ENCODE measurements around the gene SLC27A4. TPM values are rescaled to one million over a fixed set of nuclear protein-coding genes. Genes with fewer than 3 reads are reported as not detected.

Gene SLC27A4
- 6.1 TPM for polyA plus RNA-seq (2013, experiment 1 of 2)
- polyA plus RNA-seq (2013, experiment 2 of 2): 5.4 TPM

DNA sequence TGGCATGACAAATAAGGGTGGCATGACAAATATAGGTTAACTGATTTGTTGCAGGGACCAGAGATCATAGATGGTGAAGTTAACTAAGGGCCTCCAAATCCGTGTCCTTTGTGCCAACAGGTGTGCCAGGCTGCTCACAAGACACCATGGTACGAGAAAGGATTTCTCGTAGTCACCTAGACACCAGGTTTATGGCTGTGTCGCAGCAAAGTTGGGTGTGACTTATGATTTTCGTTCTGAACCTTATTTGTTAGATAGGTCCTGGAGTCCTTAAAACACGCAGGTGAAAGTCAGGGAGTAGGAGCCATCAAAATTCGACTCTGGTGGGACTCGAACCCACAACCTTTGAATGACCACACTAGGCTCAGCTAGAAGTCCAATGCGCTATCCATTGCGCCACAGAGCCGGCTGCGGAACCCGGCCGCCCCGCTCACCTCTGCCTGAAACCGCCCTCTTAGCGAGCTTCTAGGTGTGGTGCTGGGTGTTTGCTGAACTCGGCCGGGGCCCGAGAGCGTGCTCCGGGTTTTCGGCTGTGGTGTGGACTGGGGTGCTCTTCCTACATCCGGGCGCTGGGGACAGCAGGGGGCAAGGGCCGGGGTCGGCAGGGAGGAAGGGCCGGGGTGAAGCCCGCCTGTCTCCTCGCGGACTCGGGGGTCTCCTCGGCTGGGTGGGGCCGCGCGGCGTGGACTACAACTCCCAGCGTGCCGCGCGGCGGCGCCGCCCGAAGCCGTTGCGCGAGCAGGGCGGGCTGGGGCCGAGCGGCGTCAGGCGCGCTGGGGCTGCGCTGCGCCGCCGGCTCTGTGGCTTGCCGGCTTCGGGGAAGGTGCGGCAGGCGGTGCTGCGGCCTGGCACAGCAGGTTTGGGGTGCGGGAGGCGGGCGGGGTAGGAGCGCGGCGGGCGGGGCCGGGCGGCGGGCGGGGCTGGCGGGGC is at the start of gene SLC27A4:
SLC27A4 (plus strand) TSS at position 767 of the 930 bp plus-strand sequence. CDS start 2,606 bp downstream, outside the sequence.
- H3K4me3 ChIP-seq (ENCODE audit: low read length in 2 of 2): peak within 1 kb of the TSS; percentile 85 to 88
- peaks cover 4 to 9% of the 10 kb centered on the region in 2 donors for H3K4me1 ChIP-seq (ENCODE audit: control insufficient read depth in 2 of 2, insufficient read depth in 1 of 2, low read depth in 1 of 2, low read length in 2 of 2)
- no peak within 1 kb of the TSS for H3K27ac ChIP-seq (replicated peaks; ENCODE audit: low read length)
- no peak within 1 kb of the TSS for H4K91ac ChIP-seq (ENCODE audit: low read depth, low read length, poor library complexity)
- no peak within 1 kb of the TSS for H2BK15ac ChIP-seq (ENCODE audit: low read length)
- H3K23ac ChIP-seq (ENCODE audit: low read depth, low read length, poor library complexity): peak within 1 kb of the TSS; percentile 52
- H2BK12ac ChIP-seq (ENCODE audit: low read length): no peak within 1 kb of the TSS
- peak; percentile 73 for DNase-seq (ENCODE audit: low spot score)
- peak within 1 kb of the TSS; percentile 97 for H2AFZ ChIP-seq (ENCODE audit: low read length)
- H3K9me3 ChIP-seq (replicated peaks in 1 of 2; ENCODE audit: control insufficient read depth in 2 of 2, insufficient read depth in 1 of 2, low read depth in 1 of 2, low read length in 2 of 2): no peaks in the 10 kb centered on the region
- no CpG with 5 or more reads among the region's 75 CpGs for WGBS, 2 donors (ENCODE audit: extremely low coverage in 2 of 2, insufficient read length in 2 of 2, insufficient replicate concordance in 1 of 2)
- H3K36me3 ChIP-seq (replicated peaks in 1 of 2; ENCODE audit: control insufficient read depth in 2 of 2, insufficient read depth in 2 of 2, low read length in 2 of 2): peaks cover 6 to 36% of the 10 kb centered on the region in 2 donors
- H3K9ac ChIP-seq (ENCODE audit: low read depth, low read length, poor library complexity): peak within 1 kb of the TSS; percentile 73
- no peaks in the 10 kb centered on the region for H3K79me1 ChIP-seq (ENCODE audit: low read depth, low read length)
- H4K8ac ChIP-seq (ENCODE audit: low read depth, low read length): no peak within 1 kb of the TSS
- no peak within 1 kb of the TSS for H2BK5ac ChIP-seq (ENCODE audit: low read length)
- H3K18ac ChIP-seq (ENCODE audit: low read length): peak within 1 kb of the TSS; percentile 62
- H3K14ac ChIP-seq (ENCODE audit: low read length): no peak within 1 kb of the TSS
- no peak within 1 kb of the TSS for H2BK120ac ChIP-seq (ENCODE audit: low read depth, low read length)
- peak within 1 kb of the TSS; percentile 15 for H2AK5ac ChIP-seq (ENCODE audit: low read depth, low read length)
- H3K4me2 ChIP-seq (ENCODE audit: insufficient read depth, low read length, poor library complexity, severe bottlenecking): peak within 1 kb of the TSS; percentile 97
- peaks cover 0 to 7% (median 2%) of the 10 kb centered on the region in 3 experiments for H3K27me3 ChIP-seq (ENCODE audit: control insufficient read depth in 3 of 3, insufficient read depth in 3 of 3, low read depth in 1 of 3, low read length in 3 of 3)
- no peak within 1 kb of the TSS for H3K4ac ChIP-seq (ENCODE audit: low read length)

DNA sequence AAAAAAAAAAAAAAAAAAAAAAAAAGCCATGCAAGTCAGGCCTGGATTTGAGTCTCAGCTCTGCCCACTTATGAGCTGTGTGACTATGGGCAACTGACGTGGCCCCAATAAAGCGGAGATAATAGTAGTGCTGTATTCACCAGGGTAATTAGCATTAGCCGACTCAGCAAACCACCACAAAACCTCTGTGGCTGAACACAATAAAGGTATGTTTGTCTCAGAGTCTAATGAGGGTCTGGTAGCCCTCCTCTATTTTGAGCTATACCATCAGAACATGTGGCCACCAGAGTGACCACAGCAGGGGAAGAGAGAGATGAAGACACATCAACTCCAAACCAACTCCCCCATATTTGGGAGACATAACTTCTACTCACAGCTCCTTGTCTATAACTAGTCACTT is 48.3 kb upstream of the SLC27A4 start:
- Histone ChIP-seq H3K79me1 (ENCODE audit: low read depth, low read length) (peaks cover 2% of the 10 kb centered on the region), H3K27ac (replicated peaks; ENCODE audit: low read length) (no peak overlapping the region), H3K36me3 (replicated peaks in 1 of 2; ENCODE audit: control insufficient read depth in 2 of 2, insufficient read depth in 2 of 2, low read length in 2 of 2) (peaks cover 0 to 14% of the 10 kb centered on the region in 2 donors), H4K8ac (ENCODE audit: low read depth, low read length) (no peak overlapping the region), H3K4me3 (ENCODE audit: low read length in 2 of 2) (no peak overlapping the region), H2BK5ac (ENCODE audit: low read length) (no peak overlapping the region), H2AFZ (ENCODE audit: low read length) (no peak overlapping the region), H4K91ac (ENCODE audit: low read depth, low read length, poor library complexity) (no peak overlapping the region), H3K23ac (ENCODE audit: low read depth, low read length, poor library complexity) (no peak overlapping the region), H3K4me2 (ENCODE audit: insufficient read depth, low read length, poor library complexity, severe bottlenecking) (no peak overlapping the region), H3K14ac (ENCODE audit: low read length) (no peak overlapping the region), H2BK15ac (ENCODE audit: low read length) (no peak overlapping the region), H3K4ac (ENCODE audit: low read length) (no peak overlapping the region), H3K27me3 (ENCODE audit: control insufficient read depth in 3 of 3, insufficient read depth in 3 of 3, low read depth in 1 of 3, low read length in 3 of 3) (no peaks in the 10 kb centered on the region), H2BK12ac (ENCODE audit: low read length) (no peak overlapping the region), H2AK5ac (ENCODE audit: low read depth, low read length) (no peak overlapping the region), H3K9me3 (replicated peaks in 1 of 2; ENCODE audit: control insufficient read depth in 2 of 2, insufficient read depth in 1 of 2, low read depth in 1 of 2, low read length in 2 of 2) (no peaks in the 10 kb centered on the region), H3K9ac (ENCODE audit: low read depth, low read length, poor library complexity) (no peak overlapping the region), H3K18ac (ENCODE audit: low read length) (no peak overlapping the region), H3K4me1 (ENCODE audit: control insufficient read depth in 2 of 2, insufficient read depth in 1 of 2, low read depth in 1 of 2, low read length in 2 of 2) (no peaks in the 10 kb centered on the region), H2BK120ac (ENCODE audit: low read depth, low read length) (no peak overlapping the region)
- WGBS, 2 donors (ENCODE audit: extremely low coverage in 2 of 2, insufficient read length in 2 of 2, insufficient replicate concordance in 1 of 2): no CpG with 5 or more reads among the region's 3 CpGs
- DNase-seq (ENCODE audit: low spot score): no peak

DNA sequence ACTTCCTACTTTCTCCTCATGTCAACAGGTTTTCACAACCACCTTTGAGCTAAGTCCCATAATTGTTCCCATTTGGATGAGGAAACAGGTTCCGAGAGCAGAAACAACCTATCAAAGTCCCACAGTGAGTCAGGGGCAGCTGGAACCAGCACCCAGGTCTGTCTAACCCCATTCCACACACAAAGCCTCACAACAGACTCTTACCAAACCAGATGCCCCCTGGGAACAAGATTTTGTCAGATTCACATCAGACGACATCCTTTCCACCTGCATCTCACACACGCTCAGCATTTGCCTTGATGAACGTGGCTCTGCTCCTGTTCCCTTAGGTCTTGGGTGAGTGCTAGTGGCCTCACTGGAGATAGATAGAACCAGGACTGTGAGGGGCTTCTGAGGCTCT is 47.2 kb upstream of the SLC27A4 start:
- no peak overlapping the region for H3K18ac ChIP-seq (ENCODE audit: low read length)
- no peak for DNase-seq (ENCODE audit: low spot score)
- H4K91ac ChIP-seq (ENCODE audit: low read depth, low read length, poor library complexity): no peak overlapping the region
- H3K27me3 ChIP-seq (ENCODE audit: control insufficient read depth in 3 of 3, insufficient read depth in 3 of 3, low read depth in 1 of 3, low read length in 3 of 3): no peaks in the 10 kb centered on the region
- no peak overlapping the region for H2BK120ac ChIP-seq (ENCODE audit: low read depth, low read length)
- no peak overlapping the region for H2BK12ac ChIP-seq (ENCODE audit: low read length)
- no peak overlapping the region for H4K8ac ChIP-seq (ENCODE audit: low read depth, low read length)
- H3K14ac ChIP-seq (ENCODE audit: low read length): no peak overlapping the region
- H3K9me3 ChIP-seq (replicated peaks in 1 of 2; ENCODE audit: control insufficient read depth in 2 of 2, insufficient read depth in 1 of 2, low read depth in 1 of 2, low read length in 2 of 2): no peaks in the 10 kb centered on the region
- WGBS, 2 donors (ENCODE audit: extremely low coverage in 2 of 2, insufficient read length in 2 of 2, insufficient replicate concordance in 1 of 2): no CpG with 5 or more reads among the region's 4 CpGs
- H2AK5ac ChIP-seq (ENCODE audit: low read depth, low read length): no peak overlapping the region
- H3K23ac ChIP-seq (ENCODE audit: low read depth, low read length, poor library complexity): no peak overlapping the region
- H2AFZ ChIP-seq (ENCODE audit: low read length): no peak overlapping the region
- no peak overlapping the region for H3K4me2 ChIP-seq (ENCODE audit: insufficient read depth, low read length, poor library complexity, severe bottlenecking)
- H3K79me1 ChIP-seq (ENCODE audit: low read depth, low read length): peaks cover 2% of the 10 kb centered on the region
- no peak overlapping the region for H3K27ac ChIP-seq (replicated peaks; ENCODE audit: low read length)
- no peak overlapping the region for H2BK5ac ChIP-seq (ENCODE audit: low read length)
- H3K4me3 ChIP-seq (ENCODE audit: low read length in 2 of 2): no peak overlapping the region
- H3K4me1 ChIP-seq (ENCODE audit: control insufficient read depth in 2 of 2, insufficient read depth in 1 of 2, low read depth in 1 of 2, low read length in 2 of 2): no peaks in the 10 kb centered on the region
- no peak overlapping the region for H2BK15ac ChIP-seq (ENCODE audit: low read length)
- no peak overlapping the region for H3K4ac ChIP-seq (ENCODE audit: low read length)
- peaks cover 0 to 11% of the 10 kb centered on the region in 2 donors for H3K36me3 ChIP-seq (replicated peaks in 1 of 2; ENCODE audit: control insufficient read depth in 2 of 2, insufficient read depth in 2 of 2, low read length in 2 of 2)
- H3K9ac ChIP-seq (ENCODE audit: low read depth, low read length, poor library complexity): no peak overlapping the region

DNA sequence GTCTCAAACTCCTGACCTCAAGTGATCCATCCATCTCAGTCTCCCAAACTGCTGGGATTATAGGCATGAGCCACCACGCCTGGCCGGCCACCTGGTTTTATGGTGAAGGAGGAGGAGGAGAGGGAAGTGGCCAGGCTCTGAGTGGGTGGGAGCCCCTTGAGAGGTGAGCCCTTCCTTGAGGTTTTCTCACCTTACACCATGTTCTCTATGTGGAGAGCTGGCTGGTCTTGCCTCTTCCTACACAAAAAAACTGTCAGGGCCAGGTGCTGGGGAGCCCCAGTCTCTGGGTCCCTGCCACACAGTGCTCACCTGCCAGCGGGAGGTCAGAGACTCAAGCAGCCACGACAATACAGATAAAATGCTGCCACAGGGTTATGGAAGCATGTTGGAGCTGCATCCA is 46.2 kb upstream of the SLC27A4 start:
- H2AFZ ChIP-seq (ENCODE audit: low read length): no peak overlapping the region
- no peak overlapping the region for H3K18ac ChIP-seq (ENCODE audit: low read length)
- H2BK120ac ChIP-seq (ENCODE audit: low read depth, low read length): no peak overlapping the region
- no peak overlapping the region for H3K9ac ChIP-seq (ENCODE audit: low read depth, low read length, poor library complexity)
- H3K4me3 ChIP-seq (ENCODE audit: low read length in 2 of 2): no peak overlapping the region
- H2AK5ac ChIP-seq (ENCODE audit: low read depth, low read length): no peak overlapping the region
- H3K4ac ChIP-seq (ENCODE audit: low read length): no peak overlapping the region
- no peak overlapping the region for H4K8ac ChIP-seq (ENCODE audit: low read depth, low read length)
- H3K23ac ChIP-seq (ENCODE audit: low read depth, low read length, poor library complexity): peak overlapping the region; percentile 6
- H2BK12ac ChIP-seq (ENCODE audit: low read length): no peak overlapping the region
- no peak overlapping the region for H2BK5ac ChIP-seq (ENCODE audit: low read length)
- H4K91ac ChIP-seq (ENCODE audit: low read depth, low read length, poor library complexity): no peak overlapping the region
- no peak for DNase-seq (ENCODE audit: low spot score)
- no peak overlapping the region for H3K14ac ChIP-seq (ENCODE audit: low read length)
- H3K4me1 ChIP-seq (ENCODE audit: control insufficient read depth in 2 of 2, insufficient read depth in 1 of 2, low read depth in 1 of 2, low read length in 2 of 2): no peaks in the 10 kb centered on the region
- H3K4me2 ChIP-seq (ENCODE audit: insufficient read depth, low read length, poor library complexity, severe bottlenecking): no peak overlapping the region
- H3K36me3 ChIP-seq (replicated peaks in 1 of 2; ENCODE audit: control insufficient read depth in 2 of 2, insufficient read depth in 2 of 2, low read length in 2 of 2): peaks cover 0 to under 1% of the 10 kb centered on the region in 2 donors
- H2BK15ac ChIP-seq (ENCODE audit: low read length): no peak overlapping the region
- H3K9me3 ChIP-seq (replicated peaks in 1 of 2; ENCODE audit: control insufficient read depth in 2 of 2, insufficient read depth in 1 of 2, low read depth in 1 of 2, low read length in 2 of 2): no peaks in the 10 kb centered on the region
- peaks cover 2% of the 10 kb centered on the region for H3K79me1 ChIP-seq (ENCODE audit: low read depth, low read length)
- no CpG with 5 or more reads among the region's 4 CpGs for WGBS, 2 donors (ENCODE audit: extremely low coverage in 2 of 2, insufficient read length in 2 of 2, insufficient replicate concordance in 1 of 2)
- H3K27ac ChIP-seq (replicated peaks; ENCODE audit: low read length): no peak overlapping the region
- no peaks in the 10 kb centered on the region for H3K27me3 ChIP-seq (ENCODE audit: control insufficient read depth in 3 of 3, insufficient read depth in 3 of 3, low read depth in 1 of 3, low read length in 3 of 3)
